B cell (primary cell): ENCODE results near the gene CCDC18. TPM values are rescaled to one million over a fixed set of nuclear protein-coding genes. Genes with fewer than 3 reads are reported as not detected.
"Not testable (repeated sequence)": the region's sequence is repeated elsewhere in the genome, so short reads cannot be mapped to it uniquely, and the experiment has no call there.

Experiments
- ATAC-seq: fragments of 200-7000 bp; cut with Tn5 transposase; one replicate; pipeline ENCODE4 v1.10.0; 2021; ENCODE audit warnings: low read depth, mild to moderate bottlenecking, moderate number of reproducible peaks, moderate library complexity
- CTCF ChIA-PET: fragments of 350-600 bp; sonication (Branson Sonifier 250); formaldehyde crosslinking; loops from one replicate; lab custom pipeline; 2021; ENCODE audit warnings: antibody characterized with exemption, inconsistent platforms; lab: Charles Lee
- POLR2A ChIA-PET: fragments of 350-600 bp; sonication (Branson Sonifier 250); formaldehyde crosslinking; loops from one replicate; lab custom pipeline; 2021; ENCODE audit warnings: antibody characterized with exemption; lab: Charles Lee
- DNase-seq: peaks from one replicate; pipeline ENCODE4 v3.0.0; 2013
- H2AFZ ChIP-seq: 2 replicates; pipeline ENCODE4 v1.6.1; 2012; ENCODE audit warnings: mild to moderate bottlenecking, low read depth, low read length; ENCODE audit not compliant: insufficient read depth, poor library complexity, severe bottlenecking
- H3K27ac ChIP-seq, 2 donors: 1 replicate in 1 of 2; 2 replicates in 1 of 2; pipeline ENCODE4 v1.5.1; 2012 to 2013; ENCODE audit warnings: low read length in 2 of 2, mild to moderate bottlenecking in 2 of 2, moderate library complexity in 1 of 2
- H3K27me3 ChIP-seq, 4 experiments: fragments of 200-600 bp in 1 of 4; sonication (generic) in 1 of 4; replicated peaks in 1 of 4; 1 replicate in 2 of 4; 2 replicates in 2 of 4; pipeline versions ENCODE4 v1.6.1 to v1.7.0; 2013 to 2016; ENCODE audit warnings: low read length in 3 of 4, mild to moderate bottlenecking in 2 of 4, mixed read lengths in 1 of 4, moderate library complexity in 1 of 4; ENCODE audit not compliant: insufficient read depth in 4 of 4, control insufficient read depth in 3 of 4; ENCODE audit errors: control extremely low read depth in 1 of 4
- H3K36me3 ChIP-seq, 2 experiments: replicated peaks in 1 of 2; 1 replicate in 1 of 2; 2 replicates in 1 of 2; pipeline versions ENCODE4 v1.6.1 to v1.7.1; 2013; ENCODE audit warnings: low read length in 1 of 2; ENCODE audit not compliant: insufficient read depth in 2 of 2, control insufficient read depth in 1 of 2; ENCODE audit errors: control extremely low read depth in 1 of 2, extremely low read depth in 1 of 2
- H3K4me1 ChIP-seq, 2 donors: fragments of 200-600 bp in 1 of 2; sonication (generic) in 1 of 2; 1 replicate in 1 of 2; 2 replicates in 1 of 2; pipeline versions ENCODE4 v1.5.1 to v1.6.1; 2013 to 2017; ENCODE audit warnings: low read length in 2 of 2; ENCODE audit not compliant: control insufficient read depth in 2 of 2, insufficient read depth in 2 of 2
- H3K4me2 ChIP-seq: replicated peaks from 2 replicates; pipeline ENCODE3; 2012; ENCODE audit warnings: mild to moderate bottlenecking, low read depth, low read length; ENCODE audit not compliant: poor library complexity, severe bottlenecking
- H3K4me3 ChIP-seq, 5 experiments: fragments of 200-600 bp in 1 of 5; sonication (generic) in 1 of 5; 1 replicate in 3 of 5; 2 replicates in 2 of 5; pipeline versions ENCODE4 v1.5.1 to v1.7.0; 2011 to 2016; ENCODE audit warnings: low read length in 4 of 5, mild to moderate bottlenecking in 4 of 5, low read depth in 2 of 5, control low read depth in 1 of 5, moderate library complexity in 1 of 5; ENCODE audit not compliant: insufficient read depth in 1 of 5; ENCODE audit errors: control extremely low read depth in 1 of 5, extremely low read depth in 1 of 5
- H3K79me2 ChIP-seq: fragments of 200-600 bp; sonication (generic); one replicate; pipeline ENCODE4 v1.6.0; 2016; ENCODE audit warnings: low read length; ENCODE audit not compliant: control insufficient read depth, insufficient read depth
- H3K9ac ChIP-seq: fragments of 200-600 bp; sonication (generic); 2 replicates; pipeline ENCODE4 v1.6.1; 2017; ENCODE audit warnings: mild to moderate bottlenecking, low read length, moderate library complexity
- H3K9me3 ChIP-seq, 3 donors: one replicate each; pipeline versions ENCODE4 v1.6.1 to v1.7.1; 2013; ENCODE audit warnings: low read length in 2 of 3; ENCODE audit not compliant: control insufficient read depth in 2 of 3, insufficient read depth in 1 of 3; ENCODE audit errors: control extremely low read depth in 1 of 3
- H4K20me1 ChIP-seq: 2 replicates; pipeline ENCODE4 v1.6.0; 2012; ENCODE audit warnings: mild to moderate bottlenecking, low read length; ENCODE audit not compliant: insufficient read depth, control insufficient read depth, poor library complexity, severe bottlenecking
- H3K27ac Mint-ChIP-seq: one replicate; pipeline ENCODE4 v1.8.0; 2021; ENCODE audit warnings: mixed read lengths
- H3K27me3 Mint-ChIP-seq: one replicate; pipeline ENCODE4 v1.8.0; 2021; ENCODE audit warnings: mixed read lengths
- H3K4me1 Mint-ChIP-seq: one replicate; pipeline ENCODE4 v1.8.0; 2021; ENCODE audit warnings: mixed read lengths
- H3K4me3 Mint-ChIP-seq: one replicate; pipeline ENCODE4 v1.8.0; 2021; ENCODE audit warnings: mixed read lengths
- H3K9me3 Mint-ChIP-seq: one replicate; pipeline ENCODE4 v1.8.0; 2022; ENCODE audit warnings: mixed read lengths; ENCODE audit not compliant: insufficient read depth
- CTCF ChIP-seq: fragments of 200-600 bp; IDR thresholded peaks from one replicate; pipeline ENCODE4 v1.8.0; 2022; ENCODE audit warnings: antibody characterized with exemption, mild to moderate bottlenecking
- EZH2 ChIP-seq: IDR thresholded peaks from 2 replicates; pipeline ENCODE4 v1.6.1; 2012; ENCODE audit warnings: borderline replicate concordance, low read depth, mild to moderate bottlenecking, moderate library complexity, low read length; ENCODE audit not compliant: insufficient read depth, poor library complexity, severe bottlenecking
- WGBS: methylation state at CpG from one replicate; pipeline ENCODE4 v1.1.5; 2013; ENCODE audit warnings: missing lambda C conversion rate; ENCODE audit not compliant: insufficient coverage; 5-methylcytosine and 5-hydroxymethylcytosine counted together
- intact Hi-C: fragments of 100-400 bp; cut with micrococcal nuclease; formaldehyde crosslinking; loops from one replicate; pipeline ENCODE4 v1.10.0; 2022
- polyA plus RNA-seq: library from polyadenylated mRNA; depleted of rRNA; stranded (reverse); fragments of >200 nt; gene quantifications from 2 replicates; pipeline ENCODE4 v1.2.3, GENCODE V29; 2012
- total RNA-seq, 2 donors: library from RNA; stranded (reverse); fragments of 120-200 nt in 1 of 2; gene quantifications; 1 replicate in 1 of 2; 2 replicates in 1 of 2; pipeline versions ENCODE4 v1.2.3 to v1.2.4, GENCODE V29; 2013 to 2022

The CCDC18 gene
- total and polyA plus RNA-seq, 2 donors (not counting 1 experiment from before 2014, with no cell fraction given): 7.7 to 16.0 TPM

- POLR2A ChIA-PET: no interaction called here
These were observed 15.7 kb upstream of the CCDC18 start for GRCh38 chr1:93164816-93165215.

GRCh38 chr1:93165895-93166294 lies 14.6 kb upstream of the CCDC18 start:
- 100% methylated on average over 1 of the region's 1 CpG for WGBS
- H3K4me3 ChIP-seq: not testable (repeated sequence)

More at GRCh38 chr1:93164816-93165215, 15.7 kb upstream of the CCDC18 start:
- Histone ChIP-seq H3K27ac (peak overlapping the region in 1 of 2 donors; percentile 52), H3K4me3 (no peak overlapping the region), H3K27me3 (no peaks in the 10 kb centered on the region), H2AFZ (no peak overlapping the region), H3K9ac (no peak overlapping the region), H3K4me2 (no peak overlapping the region), H4K20me1 (peaks cover 60% of the 10 kb centered on the region), H3K79me2 (peaks cover 79% of the 10 kb centered on the region), H3K4me1 (peaks cover 0 to 3% of the 10 kb centered on the region in 2 donors), H3K36me3 (peaks cover 3 to 7% of the 10 kb centered on the region in 2 experiments), H3K9me3 (peaks cover 0 to 4% (median 2%) of the 10 kb centered on the region in 3 donors)
- DNase-seq (no peak), ATAC-seq (no peak)
- Mint-ChIP-seq H3K9me3 (peaks cover 8% of the 10 kb centered on the region), H3K27me3 (no peaks in the 10 kb centered on the region), H3K27ac (no peak overlapping the region), H3K4me3 (no peak overlapping the region), H3K4me1 (peaks cover 35% of the 10 kb centered on the region)
- CTCF ChIA-PET: no interaction called here
- intact Hi-C loops: no loop called here
- no peak for TF ChIP-seq CTCF
- TF ChIP-seq EZH2: no peak
- WGBS: 100% methylated on average over 1 of the region's 2 CpGs

More at GRCh38 chr1:93165895-93166294, 14.6 kb upstream of the CCDC18 start:
- Histone ChIP-seq H4K20me1 (peaks cover 61% of the 10 kb centered on the region), H3K9me3 (peaks cover 0 to 12% (median 4%) of the 10 kb centered on the region in 3 donors), H3K79me2 (peaks cover 89% of the 10 kb centered on the region)
- H2AFZ ChIP-seq, H3K36me3 ChIP-seq, H3K4me3 Mint-ChIP-seq, DNase-seq, H3K27me3 ChIP-seq, H3K9me3 Mint-ChIP-seq, POLR2A ChIA-PET, CTCF ChIA-PET, H3K27ac Mint-ChIP-seq, H3K27me3 Mint-ChIP-seq, ATAC-seq, H3K4me1 ChIP-seq, H3K9ac ChIP-seq, intact Hi-C loops, H3K4me2 ChIP-seq, H3K27ac ChIP-seq: not testable (repeated sequence)
- H3K4me1 Mint-ChIP-seq: peaks cover 38% of the 10 kb centered on the region
